NCI-H146 treated with DMSO at 0.1 percent for 48 hours (cell line): ENCODE data around the gene SAYSD1.

Source experiments
- DNase-seq: peaks from one replicate; lab custom pipeline; 2025; ENCODE audit not compliant: unreplicated experiment; lab: John Stamatoyannopoulos, UW

Gene SAYSD1

DNA sequence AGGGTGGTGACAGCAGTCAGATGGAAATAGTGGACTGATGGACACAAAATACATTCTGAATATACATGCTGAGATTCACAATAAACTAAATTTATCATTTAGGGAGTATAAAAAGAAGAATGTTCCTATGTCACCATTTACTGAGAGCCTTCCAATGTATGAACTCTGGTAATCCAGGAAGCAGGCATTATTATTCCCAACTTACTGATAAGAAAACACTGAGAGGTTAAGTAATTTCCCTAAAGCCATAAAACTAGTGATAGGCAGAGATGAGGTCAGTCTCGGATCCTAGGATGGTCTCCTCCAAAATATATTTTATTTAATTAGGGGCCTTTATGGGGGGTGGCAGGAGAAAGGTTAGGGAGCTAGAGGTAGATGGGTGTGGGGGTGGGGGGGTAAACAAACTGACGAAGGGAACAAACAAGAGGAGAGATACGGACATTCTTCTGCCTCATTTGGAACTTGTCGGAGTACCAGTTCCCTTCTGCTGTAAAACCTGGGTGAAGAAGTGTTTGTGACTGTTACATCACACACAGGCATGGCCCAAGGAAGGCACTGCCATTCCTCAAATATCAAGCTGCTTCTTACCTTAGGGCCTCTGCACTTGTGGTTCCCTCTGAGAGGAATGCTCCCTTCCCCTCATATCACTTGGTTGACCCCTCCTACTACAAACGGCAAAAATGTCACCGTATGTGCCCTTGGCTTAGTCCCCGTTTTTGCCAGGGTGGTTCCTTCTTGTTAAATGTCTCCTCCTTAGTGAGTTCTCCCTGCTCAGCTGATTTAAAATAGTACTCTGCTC lies 6.7 kb downstream of the SAYSD1 start:
- no peak for DNase-seq

- no peak for DNase-seq
These were observed 7.3 kb downstream of the SAYSD1 start for GRCh38 chr6:39107641-39108040.

GRCh38 chr6:39107034-39107433 lies 8.0 kb downstream of the SAYSD1 start:
- DNase-seq = no peak

GRCh38 chr6:39104528-39104927 lies 10.5 kb downstream of the SAYSD1 start:
- no peak for DNase-seq

GRCh38 chr6:39102821-39103136 lies 12.2 kb downstream of the SAYSD1 start:
- no peak for DNase-seq

DNA sequence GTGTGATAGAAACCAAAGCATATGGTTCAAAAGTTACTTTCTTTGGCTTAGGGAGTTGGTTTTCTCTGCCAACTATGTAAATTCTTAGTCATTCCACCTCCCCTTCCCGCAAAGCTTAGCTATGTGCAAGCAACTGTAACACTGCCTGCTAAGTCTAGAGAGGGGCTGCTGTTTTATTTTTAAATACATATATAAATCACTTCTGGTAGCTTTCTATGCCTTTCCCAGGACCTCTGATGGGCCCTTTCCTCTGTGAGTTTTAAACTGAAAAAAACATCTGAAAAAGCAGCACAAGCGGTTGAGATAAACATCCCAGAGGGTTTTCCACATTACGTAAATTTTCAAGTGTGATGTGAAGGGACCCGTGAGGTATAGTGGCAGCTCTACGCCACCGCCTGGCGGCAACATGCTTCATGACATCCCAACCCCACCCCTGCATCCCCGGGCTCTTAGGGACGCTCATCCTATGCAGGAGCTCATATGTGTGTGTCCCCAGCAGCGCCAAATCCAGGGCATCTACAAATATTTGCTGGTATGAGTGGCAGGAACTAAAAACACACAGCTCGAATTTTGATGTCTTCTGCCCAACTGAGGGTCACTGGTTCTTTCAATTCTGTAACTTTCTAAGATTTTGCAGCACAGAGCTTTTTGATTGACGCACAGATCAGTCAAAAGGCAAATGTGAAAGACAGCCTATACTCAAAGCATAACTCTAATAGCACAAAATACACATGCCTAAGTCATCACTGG lies 12.7 kb downstream of the SAYSD1 start:
- DNase-seq = no peak

- DNase-seq = no peak
These were observed 14.6 kb downstream of the SAYSD1 start for GRCh38 chr6:39100358-39100757.

DNA sequence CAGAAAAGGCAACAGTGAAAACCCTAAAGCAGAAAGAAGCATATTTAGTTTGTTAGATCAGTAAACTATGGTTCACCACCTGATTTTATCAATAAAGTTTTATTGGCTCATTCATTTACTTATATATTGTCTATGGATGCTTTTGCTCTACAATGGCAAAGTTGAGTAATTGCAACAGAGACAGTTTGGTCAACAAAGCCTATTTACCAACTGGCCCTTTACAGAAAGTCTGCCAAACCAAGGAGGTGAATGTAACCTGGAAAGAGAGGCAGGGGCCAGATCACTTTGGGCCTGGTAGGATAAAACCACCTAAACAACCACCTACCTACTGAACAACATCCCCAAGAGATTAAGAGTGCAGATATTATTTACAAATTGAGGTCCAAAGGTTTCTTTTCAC lies 19.4 kb downstream of the SAYSD1 start:
- no peak for DNase-seq

DNA sequence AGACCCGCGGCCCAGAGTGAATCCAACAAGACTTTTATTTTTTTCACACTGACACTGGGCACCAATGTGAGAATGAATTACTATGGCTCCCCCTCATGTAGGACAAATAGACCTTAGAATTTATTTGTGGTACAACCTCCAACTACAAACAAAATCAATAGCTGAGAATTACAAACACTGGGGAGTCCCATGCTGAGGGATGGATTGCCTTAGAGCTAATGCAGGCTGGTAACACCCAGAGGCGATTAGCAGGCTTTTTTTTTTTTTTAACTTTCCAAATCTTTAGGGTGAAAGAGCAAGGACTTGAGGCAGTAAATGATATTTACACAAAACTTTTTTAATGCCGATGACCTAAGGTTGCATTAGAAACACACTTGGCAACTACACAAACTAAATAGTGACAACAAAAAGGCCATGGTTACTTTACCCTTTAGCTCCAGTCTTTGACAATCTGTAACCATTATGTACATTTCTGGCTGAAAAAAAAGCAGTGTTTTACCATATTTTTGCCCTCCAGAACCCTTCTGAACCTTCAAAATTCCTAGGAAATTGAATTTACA lies 21.8 kb downstream of the SAYSD1 start:
- DNase-seq = no peak

DNA sequence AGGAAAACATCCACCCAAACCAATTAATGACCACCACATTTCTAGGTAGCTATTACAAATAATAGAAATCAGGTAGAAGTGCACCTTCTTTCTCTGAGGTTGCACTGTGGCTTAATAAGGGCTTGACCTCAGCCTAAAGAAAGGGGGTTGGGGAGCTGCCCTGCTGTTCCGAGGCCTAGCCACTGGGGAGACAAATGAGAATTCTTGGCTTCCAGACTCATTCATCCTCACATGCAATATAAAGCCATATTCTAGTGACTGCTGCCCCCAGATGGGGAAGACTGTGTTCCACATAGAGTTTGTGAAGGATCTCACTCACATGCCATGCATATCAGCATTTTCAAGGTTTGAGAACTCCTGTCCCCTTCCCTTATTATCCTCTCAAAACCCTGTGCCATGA lies 22.9 kb downstream of the SAYSD1 start:
- DNase-seq = no peak

DNA sequence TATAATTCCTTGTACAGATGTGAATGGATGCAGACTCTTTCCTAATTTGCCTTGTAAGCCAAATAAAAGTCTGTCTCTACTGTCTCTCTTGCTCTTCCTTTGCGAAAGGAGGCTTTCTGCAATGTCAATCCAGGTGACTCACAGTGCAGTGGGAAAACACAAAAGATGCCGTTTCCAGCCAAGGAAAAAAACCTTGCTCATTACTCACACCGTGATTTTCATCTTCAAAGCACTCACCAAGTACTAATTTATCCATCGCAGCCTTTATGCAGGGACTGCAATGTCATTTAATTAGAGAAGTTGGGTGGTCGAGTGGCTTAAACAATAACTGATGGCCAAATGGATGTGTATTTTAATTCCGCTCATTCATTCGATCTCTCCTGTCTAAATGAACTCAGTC lies 23.8 kb downstream of the SAYSD1 start:
- no peak for DNase-seq

- no peak for DNase-seq
These were observed 24.9 kb downstream of the SAYSD1 start for GRCh38 chr6:39090036-39090435.

DNA sequence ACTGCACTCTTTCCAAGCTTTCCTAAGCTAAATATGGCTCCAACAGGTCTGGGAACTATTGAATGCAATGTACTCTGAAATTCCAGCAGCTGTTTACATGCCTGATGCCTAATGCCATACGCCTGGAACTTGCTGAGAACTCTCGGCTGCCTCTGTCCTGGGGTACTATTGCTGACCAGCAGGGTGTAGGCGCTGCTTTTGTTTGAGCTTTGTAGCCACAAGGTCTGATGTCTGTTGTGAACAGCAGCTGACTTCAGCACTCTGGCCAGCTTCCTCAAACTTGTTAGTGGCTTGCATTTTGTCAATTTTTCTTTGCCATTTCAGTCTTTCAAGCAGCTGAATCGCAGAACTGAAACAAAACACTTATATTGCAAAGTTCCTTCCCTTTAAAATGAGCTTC lies 26.7 kb downstream of the SAYSD1 start:
- DNase-seq = peak; percentile 37

DNA sequence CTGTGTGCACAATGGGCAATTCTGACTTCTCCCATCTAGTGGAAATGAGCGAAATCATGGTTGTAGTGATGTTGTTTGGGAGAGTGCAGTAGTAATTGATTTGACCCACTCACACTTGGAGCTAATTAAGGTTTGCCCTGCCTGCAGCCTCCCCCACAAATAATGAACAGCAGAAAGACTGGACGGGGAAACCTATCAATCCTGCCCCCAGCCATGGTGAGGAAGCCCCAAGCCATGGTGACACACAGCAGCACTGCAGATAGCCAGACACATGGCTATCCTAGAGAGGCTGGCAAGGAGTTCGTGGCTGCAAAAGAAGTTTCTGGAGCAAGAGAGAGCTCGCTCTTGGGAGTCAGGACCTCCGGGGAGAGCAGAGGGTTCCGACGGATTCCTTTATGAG lies 27.8 kb downstream of the SAYSD1 start:
- DNase-seq = no peak

DNA sequence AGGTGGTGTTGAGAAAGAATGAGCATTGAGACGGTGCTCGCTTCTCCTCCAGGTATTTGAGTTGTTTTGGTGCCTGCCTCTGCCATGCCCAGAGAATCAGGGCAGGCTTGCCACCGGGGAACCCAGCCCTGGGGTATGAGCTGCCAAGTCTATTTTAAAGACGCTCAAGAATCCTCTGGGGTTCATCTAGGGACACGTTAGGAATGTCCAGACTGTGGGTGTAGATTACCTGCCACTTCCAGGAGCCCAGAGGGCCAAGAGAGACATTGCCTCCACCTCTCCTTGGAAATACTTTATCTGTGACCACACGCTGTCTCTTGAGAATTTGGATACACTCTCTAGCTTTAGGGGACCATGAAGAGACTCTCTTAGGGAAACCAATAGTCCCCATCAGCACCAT lies 28.3 kb downstream of the SAYSD1 start:
- no peak for DNase-seq

DNA sequence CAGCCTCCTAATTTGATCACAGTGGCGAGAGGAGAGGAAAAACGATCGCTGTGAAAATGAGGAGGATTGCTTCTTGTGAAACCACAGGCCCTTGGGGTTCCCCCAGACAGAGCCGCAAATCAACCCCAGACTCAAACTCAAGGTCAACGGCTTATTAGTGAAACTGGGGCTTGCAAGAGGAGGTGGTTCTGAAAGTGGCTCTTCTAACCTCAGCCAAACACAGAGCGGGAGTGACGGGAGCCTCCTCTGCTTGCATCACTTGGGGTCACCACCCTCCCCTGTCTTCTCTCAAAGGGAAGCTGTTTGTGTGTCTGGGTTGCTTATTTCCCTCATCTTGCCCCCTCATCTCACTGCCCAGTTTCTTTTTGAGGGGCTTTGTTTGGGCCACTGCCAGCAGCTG lies 28.7 kb downstream of the SAYSD1 start:
- DNase-seq = no peak

DNA sequence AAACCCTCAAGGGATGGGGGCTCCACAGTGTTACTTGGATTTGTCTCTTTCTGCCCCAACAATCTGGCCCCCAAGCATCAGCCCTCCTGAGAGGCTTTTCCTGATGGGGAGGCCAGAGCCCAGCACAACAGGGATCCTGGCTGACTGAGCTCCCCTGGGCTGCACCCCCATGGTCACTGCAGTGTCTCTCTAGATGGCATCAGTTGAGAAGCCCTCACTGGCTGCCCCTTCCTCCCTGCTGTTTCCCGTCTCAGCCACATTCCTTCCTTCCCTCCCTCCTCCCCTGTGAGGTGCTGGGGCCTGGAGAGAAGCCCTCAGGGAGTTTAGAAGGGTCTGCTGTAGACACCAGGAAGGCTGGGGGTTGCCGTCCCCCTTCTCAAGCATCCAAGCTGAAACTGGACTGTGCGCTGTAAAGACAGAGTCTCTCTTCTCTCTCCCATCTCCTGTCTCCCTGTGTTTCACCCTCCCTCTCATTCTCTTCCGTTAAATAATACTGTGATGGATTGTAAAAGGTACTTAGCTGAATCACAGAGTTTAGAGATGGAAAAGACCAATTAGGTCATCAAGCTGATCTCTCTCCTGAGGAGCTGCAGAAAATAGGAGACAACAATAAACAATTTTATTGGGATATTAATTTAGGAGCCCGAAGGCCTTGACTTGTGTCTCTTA lies 29.7 kb downstream of the SAYSD1 start:
- no peak for DNase-seq

GRCh38 chr6:39084506-39084905 lies 30.5 kb downstream of the SAYSD1 start:
- no peak for DNase-seq

DNA sequence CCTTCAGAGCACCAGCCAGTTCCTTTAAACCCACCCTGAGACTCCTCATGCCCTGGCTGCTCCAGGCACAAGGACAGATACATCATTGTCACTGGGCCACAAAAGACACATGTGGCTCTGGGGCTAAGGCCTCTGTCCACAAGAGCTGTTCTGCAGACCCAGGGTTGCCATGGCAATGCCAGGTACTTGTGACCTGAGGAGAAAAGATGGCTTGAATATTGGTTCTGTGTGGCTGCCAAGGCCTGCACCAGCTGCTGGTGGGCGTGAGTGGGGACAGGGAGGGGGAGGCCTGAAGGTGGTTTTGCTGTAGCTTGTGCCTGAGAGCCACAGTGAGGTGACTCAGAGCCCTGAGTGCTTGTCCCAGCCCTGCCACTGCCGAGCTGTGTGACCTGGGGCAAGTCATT lies 31.8 kb downstream of the SAYSD1 start:
- DNase-seq = no peak

DNA sequence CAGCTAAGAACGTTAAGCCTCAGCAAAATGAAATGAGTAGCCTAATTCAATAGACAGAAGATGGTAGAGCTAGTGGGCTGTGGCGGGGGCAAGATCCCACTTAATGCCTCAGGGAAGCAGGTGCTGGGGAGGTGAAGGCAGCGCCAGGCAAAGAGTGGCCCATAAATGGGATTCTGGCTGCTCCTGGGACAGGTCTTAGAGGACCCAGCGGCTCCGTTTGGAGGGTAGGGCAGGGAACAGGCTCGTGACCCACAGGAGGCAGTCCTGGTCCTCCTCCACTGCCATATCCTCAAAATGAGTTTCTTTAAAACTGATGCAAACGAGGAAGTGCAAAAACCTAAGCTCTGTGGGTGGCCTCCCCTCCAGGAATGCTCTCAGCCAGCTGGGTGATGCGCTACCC lies 32.7 kb downstream of the SAYSD1 start:
- DNase-seq = no peak

- no peak for DNase-seq
These were observed 34.6 kb downstream of the SAYSD1 start for GRCh38 chr6:39080246-39080875.
